ENCODE results near the gene RBM20. TPM values are rescaled to one million over a fixed set of nuclear protein-coding genes. Genes with fewer than 3 reads are reported as not detected.

The RBM20 gene
- total RNA-seq, 2 experiments from 2014 or later: 0.38 to 0.72 TPM

DNA sequence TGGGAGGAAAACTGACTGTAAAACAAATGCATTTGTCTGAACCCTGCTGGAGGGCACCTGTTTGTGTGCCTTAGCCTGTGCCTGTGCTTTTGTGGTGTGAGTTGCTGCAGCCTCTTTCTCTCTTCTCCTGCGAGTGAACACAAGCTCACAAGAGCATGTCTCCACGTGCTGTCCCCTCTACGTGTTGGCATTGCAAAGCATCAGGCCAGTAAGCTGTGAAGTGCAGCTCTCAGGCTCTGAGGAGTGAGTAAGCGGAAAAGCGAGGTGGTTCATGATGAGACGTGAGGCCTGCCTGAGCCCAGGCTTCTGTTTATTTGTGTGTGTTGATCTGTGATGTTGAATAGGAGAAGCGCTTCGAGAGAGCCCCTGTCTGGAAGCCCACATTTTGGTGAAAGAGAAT lies 142.0 kb downstream of the RBM20 start:
- Mint-ChIP-seq H3K27ac (peak overlapping the region; percentile 80), H3K9me3 (peaks cover 9% of the 10 kb centered on the region), H3K4me1 (ENCODE audit: low read depth) (peaks cover 51% of the 10 kb centered on the region), H3K36me3 (ENCODE audit: low read depth) (peaks cover 13% of the 10 kb centered on the region), H3K4me3 (no peak overlapping the region), H3K27me3 (no peaks in the 10 kb centered on the region)
- intact Hi-C loops (cut with micrococcal nuclease): no loop called here
- DNase-seq: peak; percentile 62
- ChIA-PET POLR2A (interaction anchor here (0.6 to 3.7 kb wide), 4 partner anchors 12 to 1590 kb away, joined by 3 to 18 read pairs (median 3); no protein-coding TSS in a partner anchor), CTCF (interaction anchor here (1.4 to 1.9 kb wide), 5 partner anchors 9 to 36 kb away, joined by 3 to 8 read pairs (median 6); no protein-coding TSS in a partner anchor)
- TF ChIP-seq, protein P1, sequence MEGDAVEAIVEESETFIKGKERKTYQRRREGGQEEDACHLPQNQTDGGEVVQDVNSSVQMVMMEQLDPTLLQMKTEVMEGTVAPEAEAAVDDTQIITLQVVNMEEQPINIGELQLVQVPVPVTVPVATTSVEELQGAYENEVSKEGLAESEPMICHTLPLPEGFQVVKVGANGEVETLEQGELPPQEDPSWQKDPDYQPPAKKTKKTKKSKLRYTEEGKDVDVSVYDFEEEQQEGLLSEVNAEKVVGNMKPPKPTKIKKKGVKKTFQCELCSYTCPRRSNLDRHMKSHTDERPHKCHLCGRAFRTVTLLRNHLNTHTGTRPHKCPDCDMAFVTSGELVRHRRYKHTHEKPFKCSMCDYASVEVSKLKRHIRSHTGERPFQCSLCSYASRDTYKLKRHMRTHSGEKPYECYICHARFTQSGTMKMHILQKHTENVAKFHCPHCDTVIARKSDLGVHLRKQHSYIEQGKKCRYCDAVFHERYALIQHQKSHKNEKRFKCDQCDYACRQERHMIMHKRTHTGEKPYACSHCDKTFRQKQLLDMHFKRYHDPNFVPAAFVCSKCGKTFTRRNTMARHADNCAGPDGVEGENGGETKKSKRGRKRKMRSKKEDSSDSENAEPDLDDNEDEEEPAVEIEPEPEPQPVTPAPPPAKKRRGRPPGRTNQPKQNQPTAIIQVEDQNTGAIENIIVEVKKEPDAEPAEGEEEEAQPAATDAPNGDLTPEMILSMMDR (IDR thresholded peaks at IDR 0.05): no peak
- ATAC-seq: peak; percentile 44

DNA sequence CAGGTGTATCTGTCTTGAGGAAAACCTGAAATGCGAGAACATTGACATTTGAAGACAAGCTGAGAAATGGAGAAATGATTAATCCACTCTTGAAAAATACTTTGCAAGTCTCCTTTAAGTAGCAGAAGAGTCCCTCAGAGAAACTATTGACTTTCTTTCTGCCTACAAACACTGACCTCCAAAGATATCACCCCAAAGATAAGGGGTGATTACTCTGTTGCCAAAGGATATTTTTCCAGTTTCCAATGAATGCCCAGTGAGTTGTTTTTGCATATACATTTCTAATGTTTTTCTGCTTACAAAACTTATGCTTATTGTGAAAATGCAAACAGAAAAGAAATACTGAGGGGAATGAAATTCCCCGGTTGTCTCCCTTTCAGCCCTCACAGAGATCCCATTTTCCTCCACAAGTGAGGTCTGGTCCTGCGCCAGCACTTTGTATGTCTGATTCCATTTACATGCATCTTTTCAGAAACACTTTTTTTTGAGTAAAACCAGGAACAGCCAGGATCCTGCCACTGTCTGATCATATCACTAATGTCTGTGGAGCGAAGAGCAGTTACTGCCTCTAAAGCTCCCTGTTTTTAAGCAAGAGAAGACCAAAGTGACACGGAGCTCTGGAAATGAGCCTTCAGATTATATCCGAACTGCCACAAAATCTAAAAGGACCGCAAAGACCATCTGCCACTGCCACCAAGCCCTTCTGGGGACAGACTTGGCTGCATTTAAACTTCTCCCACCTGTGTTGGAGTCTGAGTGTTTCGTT lies 144.7 kb downstream of the RBM20 start:
- peaks cover 34% of the 10 kb centered on the region for H3K4me1 Mint-ChIP-seq (ENCODE audit: low read depth)
- ChIA-PET POLR2A (no interaction called here), CTCF (interaction anchor here (3.0 kb wide), 1 partner anchor 14 kb away, joined by 10 read pairs; no protein-coding TSS in a partner anchor)
- H3K36me3 Mint-ChIP-seq (ENCODE audit: low read depth): peaks cover 4% of the 10 kb centered on the region
- H3K27me3 Mint-ChIP-seq: no peaks in the 10 kb centered on the region
- intact Hi-C loops (cut with micrococcal nuclease): no loop called here
- DNase-seq (no peak), ATAC-seq (no peak)
- H3K27ac Mint-ChIP-seq: no peak overlapping the region
- TF ChIP-seq, protein P1 (IDR thresholded peaks at IDR 0.05): no peak
- no peak overlapping the region for H3K4me3 Mint-ChIP-seq
- no peaks in the 10 kb centered on the region for H3K9me3 Mint-ChIP-seq

DNA sequence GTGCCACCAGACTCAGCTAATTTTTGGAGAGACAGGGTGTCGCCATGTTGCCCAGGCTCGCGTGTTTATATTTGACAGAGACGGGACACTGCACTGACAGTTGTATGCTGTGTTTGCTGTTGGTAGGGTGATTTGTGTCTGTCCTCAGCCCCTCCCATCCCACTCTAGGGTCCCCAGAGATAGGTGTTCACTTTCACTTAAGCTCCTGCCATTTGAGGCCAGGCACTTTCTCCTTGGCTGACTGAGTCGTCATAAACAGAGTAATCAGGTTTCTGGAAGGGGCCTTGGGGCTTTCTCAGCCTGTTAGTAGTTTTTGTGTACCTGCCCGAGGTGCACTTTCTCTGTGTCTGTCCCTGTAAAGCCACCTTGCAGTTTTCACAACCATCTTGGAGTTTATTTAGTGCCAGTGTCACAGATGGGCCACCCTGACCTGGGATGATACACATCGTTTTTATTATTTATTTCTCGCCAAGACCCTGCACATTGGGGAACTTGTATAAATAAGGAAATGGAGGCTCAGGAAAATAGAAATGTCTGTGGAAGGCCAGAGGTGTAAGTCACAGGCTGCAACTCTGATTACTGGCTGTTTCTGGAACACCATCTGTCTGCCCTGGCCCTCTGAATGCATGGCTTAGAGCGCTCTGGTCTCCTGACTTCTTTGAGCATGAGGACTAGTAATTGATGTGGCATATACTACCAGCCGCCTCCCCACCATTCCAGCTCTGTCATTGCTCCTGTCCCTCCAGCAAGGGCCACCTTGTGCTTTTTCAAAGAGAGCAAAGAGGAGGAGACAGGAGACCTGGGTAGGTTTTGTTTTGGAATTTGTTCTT lies 145.7 kb downstream of the RBM20 start:
- TF ChIP-seq, protein P1 (IDR thresholded peaks at IDR 0.05): no peak
- no peak for DNase-seq
- no peaks in the 10 kb centered on the region for H3K27me3 Mint-ChIP-seq
- POLR2A ChIA-PET: interaction anchor here (1.3 kb wide), 1 partner anchor 41 kb away, joined by 3 read pairs; no protein-coding TSS in a partner anchor
- H3K4me1 Mint-ChIP-seq (ENCODE audit: low read depth): peaks cover 26% of the 10 kb centered on the region
- H3K9me3 Mint-ChIP-seq: no peaks in the 10 kb centered on the region
- intact Hi-C loops (cut with micrococcal nuclease): no loop called here
- no peak overlapping the region for H3K4me3 Mint-ChIP-seq
- no peak for ATAC-seq
- CTCF ChIA-PET: interaction anchor here (3.0 kb wide), 1 partner anchor 13 kb away, joined by 10 read pairs; no protein-coding TSS in a partner anchor
- no peak overlapping the region for H3K27ac Mint-ChIP-seq
- no peaks in the 10 kb centered on the region for H3K36me3 Mint-ChIP-seq (ENCODE audit: low read depth)

DNA sequence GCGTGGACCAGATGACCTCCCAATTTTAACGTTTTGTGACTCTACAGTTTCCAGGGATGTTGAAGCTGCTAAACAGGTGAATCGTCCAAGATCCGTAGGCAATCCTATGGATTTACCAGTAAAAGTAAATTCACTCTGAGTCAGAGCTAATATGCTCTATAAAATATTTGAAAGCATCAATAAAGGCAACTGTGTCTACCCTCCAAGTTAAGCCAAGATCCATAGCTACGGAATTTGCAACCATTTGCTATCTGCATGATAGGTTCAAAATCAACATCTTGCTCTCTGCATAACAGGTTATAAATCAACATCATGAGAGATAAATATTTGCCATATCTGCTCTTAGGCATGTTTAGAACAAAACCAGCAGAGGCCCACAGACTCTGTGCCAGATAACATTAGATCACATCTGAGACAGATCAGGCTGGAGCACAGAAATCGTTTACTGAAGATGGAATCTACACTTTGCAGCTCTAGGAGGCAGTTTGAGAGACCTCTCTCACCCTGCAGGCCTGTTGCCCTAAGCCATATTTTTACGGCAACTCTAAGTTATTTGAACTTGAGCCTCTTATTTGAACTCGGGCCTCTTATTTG lies 146.9 kb downstream of the RBM20 start:
- TF ChIP-seq, protein P1 (IDR thresholded peaks at IDR 0.05): no peak
- no peak for ATAC-seq
- H3K4me1 Mint-ChIP-seq (ENCODE audit: low read depth): peaks cover 14% of the 10 kb centered on the region
- DNase-seq: no peak
- H3K27me3 Mint-ChIP-seq: no peaks in the 10 kb centered on the region
- H3K36me3 Mint-ChIP-seq (ENCODE audit: low read depth): no peaks in the 10 kb centered on the region
- H3K4me3 Mint-ChIP-seq: no peak overlapping the region
- ChIA-PET CTCF (no interaction called here), POLR2A (interaction anchor here (0.9 to 1.3 kb wide), 4 partner anchors 20 to 123 kb away, joined by 3 to 4 read pairs (median 3); no protein-coding TSS in a partner anchor)
- intact Hi-C loops (cut with micrococcal nuclease): no loop called here
- no peaks in the 10 kb centered on the region for H3K9me3 Mint-ChIP-seq
- H3K27ac Mint-ChIP-seq: no peak overlapping the region
